Left hindlimb (tissue), 1 donor: Measurements from ENCODE around the gene TPRA1.

Experiments
- DNase-seq: peaks from one replicate; pipeline ENCODE4 v3.0.0-alpha.2; 2018

TPRA1 gene

DNA sequence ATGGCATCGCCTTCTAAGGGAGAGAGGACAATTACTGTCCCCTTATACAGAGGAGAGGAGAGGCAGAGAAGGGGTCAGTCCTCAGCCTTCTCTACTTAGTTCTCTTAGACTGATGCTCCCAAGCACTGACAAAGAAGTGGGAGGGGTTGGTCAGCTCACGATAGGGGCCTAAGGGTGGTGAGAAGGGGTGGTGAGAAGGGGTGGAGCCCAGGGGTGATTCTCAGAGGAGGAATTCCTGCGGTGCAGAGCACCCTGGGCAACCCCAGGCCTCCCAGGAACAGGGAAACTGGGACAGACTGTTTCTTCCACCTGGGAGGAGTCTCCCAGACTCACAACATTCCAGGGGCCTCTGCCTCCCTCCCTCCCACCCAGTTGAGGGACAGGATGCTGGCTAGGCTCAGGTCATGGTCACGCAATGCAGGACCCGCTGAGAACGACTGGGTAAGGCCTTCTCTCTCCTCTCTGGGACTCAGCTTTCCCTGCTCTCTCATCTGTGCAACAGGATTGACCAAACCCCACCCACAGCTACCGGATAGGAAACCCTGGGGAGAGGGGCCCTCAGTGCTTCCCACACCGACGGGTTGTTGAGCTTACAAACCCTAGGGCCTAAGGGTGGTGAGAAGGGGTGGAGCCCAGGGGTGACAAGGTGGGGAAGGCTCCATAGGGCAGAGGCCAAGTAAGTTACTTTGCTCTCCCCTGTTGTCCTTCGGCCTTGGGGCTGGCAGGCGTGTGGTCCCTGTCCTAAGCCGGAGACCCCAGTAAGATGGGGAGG is 1.5 kb downstream of the TPRA1 start:
- no peak for DNase-seq

DNA sequence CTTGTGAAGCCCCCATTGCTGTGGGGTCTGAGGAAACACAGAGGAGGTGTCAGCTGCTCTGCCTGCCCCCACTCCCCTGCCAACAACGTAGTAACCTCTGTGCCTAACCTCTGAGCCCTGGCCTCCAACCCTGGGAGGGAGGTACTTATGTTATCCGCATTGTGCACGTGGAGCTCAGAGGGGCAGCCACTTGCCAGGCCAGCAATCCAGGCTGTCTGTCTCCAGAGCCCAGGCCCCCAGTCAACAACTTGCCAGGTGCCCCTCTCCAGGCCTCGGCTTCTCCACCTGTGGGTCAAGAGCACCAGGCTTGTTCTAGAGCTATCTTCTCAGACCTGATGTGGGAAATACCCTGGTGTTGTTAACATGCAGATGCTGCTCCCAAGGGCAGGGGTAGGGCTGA is 2.7 kb downstream of the TPRA1 start:
- DNase-seq, result no peak

DNA sequence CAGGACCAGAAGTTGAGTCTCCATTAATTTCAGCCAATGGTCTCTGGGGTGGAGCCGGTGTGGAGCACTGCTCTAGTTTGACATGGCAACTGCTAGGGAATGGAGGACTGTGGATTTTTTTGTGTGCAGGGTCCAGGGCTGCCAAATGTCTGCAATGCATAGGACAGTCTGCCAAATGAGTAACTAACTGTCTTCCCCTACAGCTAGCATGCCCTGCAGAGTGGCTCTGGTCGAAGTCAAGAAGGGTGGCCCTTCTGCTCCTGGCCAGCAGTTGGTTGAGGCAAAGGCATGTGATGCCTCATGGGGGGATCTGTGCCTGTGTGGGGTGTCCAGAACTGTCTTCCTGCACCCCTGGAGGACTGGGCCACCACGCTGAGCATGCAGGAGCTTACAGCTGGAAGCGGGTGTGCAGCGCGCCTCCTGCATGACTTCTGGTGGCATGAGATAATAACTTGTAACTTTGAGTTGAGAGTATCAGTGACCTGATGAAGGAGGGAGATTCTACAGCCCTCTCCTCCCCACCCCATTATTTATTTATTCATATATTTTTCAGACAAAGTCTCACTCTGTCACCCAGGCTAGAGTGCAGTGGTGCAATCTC is 4.6 kb downstream of the TPRA1 start:
- DNase-seq, result no peak

DNA sequence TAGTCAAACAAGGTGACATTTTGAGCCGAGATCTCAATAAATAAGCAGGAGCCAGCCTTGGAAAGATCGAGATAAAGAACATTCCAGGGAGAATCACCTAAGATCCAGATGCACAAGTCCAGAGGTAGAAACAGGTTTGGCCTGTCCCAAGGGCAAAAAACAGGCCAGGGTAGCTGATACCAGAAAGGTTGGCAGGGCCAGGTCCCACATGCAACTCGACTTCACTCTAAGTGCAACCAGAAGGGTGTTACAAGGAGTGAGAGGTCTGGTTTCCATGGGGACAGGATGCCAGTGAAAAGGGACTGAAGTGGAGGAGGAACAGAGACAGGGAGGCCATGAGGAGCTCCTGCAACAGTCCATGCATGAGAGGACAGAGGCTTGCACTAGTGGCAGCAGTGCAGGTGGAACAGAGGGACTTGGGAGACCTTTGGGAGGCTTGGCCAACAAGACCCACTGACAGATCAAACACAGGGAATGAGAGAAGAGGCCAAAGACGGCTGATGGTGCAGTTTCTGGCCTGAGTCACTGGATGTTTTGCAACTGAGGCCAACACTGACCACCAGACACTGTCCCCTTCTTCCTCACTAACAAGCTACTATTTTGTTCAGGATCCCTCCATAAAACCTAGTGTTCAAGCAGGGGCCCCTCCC is 5.2 kb downstream of the TPRA1 start:
- no peak for DNase-seq

DNA sequence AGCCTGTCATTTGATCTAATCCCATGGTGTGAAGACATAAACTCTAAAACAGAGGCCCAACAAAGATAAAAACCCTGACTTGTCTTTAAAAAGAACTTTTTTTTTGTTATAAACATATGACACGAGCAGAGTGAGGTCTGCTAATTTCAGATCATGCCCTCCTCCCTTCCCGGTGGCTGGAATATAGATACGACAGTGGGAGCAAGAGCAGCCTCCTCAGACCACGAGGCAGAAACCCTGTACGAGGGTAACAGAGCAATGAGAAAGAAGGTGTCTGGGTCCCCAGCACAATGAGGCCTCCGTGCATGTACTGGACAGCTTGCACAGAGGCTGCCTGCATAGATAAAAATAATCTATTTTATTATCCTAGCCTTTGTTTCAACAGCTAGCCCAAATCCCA is 5.8 kb downstream of the TPRA1 start:
- no peak for DNase-seq

DNA sequence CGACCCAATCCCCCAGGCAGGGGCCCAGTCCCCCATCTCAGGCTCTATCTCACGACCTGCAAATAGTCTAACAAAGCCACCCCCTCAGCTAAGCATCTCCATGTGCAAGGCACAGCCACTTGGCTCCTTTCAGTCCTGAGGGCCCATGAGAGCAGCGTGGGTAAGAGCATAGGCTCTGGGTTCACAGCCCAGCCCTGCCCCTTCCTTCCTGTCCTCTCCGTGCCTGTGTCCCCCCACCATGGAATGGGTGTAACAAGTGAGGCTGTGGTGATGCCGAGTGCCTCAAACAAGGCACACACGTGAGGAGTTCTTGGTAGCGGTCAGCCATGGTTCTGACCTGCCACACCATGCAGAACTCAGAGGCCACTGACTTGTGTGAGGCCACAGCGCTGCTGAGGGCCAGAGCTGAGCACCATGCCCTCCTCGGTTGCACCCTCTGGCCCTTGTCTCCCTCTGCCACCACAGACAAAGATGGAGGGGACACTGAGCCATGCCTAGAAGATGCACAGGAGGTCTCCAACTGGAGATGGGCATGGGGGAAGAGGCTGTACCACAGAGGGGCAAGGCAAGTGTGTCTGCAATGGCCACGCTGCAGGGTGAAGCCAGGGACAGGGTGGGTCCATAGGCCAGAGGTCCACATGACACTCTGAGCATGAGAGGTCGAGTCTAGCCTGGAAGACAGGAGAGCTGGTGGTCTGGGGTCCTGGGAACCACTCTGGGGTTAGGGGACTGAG is 10.0 kb downstream of the TPRA1 start:
- DNase-seq, result no peak

DNA sequence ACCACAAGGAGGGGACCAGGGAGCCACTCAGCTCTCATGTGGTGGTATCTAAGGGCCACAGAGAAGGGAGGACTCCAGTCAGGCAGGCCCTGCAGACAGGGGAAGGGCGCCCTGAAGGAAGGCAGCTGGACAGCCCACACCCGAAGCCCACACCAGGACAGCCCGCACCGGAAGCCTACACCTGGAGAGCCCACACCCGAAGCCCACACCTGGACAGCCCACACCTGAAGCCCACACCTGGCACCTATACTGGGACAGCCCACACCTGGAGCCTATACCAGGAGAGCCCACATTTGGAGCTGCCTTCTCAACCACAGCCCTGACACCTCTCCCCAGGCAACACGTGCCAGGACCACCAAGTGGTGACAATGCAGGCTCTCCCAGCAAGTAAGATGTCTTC is 11.7 kb downstream of the TPRA1 start:
- no peak for DNase-seq

DNA sequence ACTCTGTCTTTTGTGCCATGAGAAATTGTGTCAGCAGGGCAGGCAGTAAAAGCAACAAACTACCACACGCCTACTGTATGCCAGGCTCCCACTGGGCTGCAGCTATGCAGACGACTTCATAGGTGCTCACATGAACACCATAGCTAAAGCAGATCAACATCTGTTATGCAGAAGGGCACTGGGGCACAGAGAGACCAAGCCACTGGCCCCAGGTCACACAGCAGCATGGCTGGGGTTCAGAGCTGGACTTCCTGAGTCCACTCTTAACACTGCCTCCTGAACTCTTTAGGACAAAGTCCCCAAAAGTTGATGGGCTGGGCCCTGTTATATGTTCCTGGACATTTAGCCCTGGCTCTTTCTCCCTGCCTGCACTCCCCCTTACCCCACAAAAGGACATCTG is 12.4 kb downstream of the TPRA1 start:
- no peak for DNase-seq

DNA sequence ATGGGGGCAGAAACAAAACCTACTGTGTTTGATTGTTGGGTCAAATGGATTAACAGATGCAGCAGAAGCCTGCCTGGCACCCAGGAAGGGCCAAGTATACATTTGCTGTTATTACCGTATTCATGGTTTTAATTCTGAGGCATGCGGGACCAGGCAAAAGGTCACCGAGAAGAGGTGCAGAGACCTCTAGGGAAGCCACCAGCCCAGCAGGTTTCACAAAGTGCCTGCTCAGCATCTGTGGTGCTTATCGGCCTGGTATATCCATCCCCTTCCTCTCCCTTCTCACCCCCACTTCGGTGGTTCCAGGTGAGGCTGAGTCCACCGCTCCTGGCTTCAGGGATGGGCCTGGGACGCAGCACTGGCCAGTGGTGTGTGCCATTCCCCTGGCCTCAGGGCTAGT is 13.1 kb downstream of the TPRA1 start:
- no peak for DNase-seq

DNA sequence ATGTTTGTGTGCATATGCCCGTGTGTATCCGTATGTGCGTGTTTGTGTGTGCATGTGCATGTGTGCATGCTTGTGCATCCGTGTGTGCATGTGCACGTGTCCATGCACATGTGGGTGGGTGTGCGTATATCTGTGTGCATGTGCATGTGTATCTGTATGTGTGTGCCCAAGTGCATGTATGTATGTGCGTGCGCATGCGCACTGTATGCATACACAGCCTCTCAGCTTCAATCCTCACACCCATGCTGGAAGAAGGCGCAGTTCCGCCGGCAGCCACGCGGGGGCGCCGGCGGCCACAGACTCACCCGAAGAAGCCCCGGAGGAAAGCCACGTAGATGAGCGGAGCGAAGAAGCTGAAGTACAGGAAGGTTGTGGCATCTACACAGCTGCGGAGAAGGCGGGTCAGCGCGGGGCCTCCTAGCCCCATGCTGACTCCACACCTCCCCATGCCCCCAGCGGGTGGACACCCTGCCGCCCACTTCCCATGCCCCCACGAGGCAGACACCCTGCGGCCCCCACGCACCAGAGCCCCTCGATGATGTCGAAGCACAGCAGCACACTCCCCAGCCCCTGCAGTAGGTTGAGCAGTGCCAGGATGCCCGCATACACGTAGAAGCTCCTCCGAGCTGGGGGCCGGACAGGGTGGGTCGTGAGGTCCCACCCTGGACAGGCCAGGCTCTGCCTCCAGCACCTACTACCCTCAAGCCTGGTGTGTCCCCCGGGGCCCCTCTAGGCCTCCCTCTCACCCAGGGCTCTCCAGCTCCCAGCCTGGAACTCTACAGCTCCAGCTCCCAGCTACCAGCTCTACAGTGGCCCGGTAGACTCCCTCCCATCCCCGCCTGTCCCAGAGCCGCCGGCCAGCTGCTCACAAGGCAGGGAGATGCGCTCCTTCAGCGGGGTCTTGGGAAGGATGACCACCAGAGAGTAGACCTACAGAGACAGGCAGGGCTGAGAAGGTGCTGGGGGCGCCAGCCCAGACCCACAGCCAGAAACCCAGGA is 15.4 kb downstream of the TPRA1 start:
- DNase-seq, result peak; percentile 93

DNA sequence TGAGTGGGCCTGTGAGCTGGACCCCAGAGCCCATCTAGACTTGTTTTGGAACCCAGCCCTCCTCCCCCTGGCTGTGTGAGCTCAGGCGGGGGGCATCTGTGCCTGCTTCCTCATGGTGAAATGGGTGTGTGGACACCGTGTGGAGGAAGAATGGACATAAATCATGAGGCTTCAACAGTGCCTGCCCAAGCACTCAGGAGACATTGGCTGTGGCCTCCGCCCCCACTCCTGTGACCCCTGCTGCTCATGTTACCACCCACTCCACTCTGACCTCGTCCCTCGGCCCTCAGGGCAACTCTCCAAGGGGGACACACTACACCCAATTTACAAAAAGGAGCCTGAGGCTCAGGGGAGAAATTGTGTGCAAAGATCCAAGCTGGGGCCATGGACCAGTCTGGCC is 16.6 kb downstream of the TPRA1 start:
- DNase-seq, result no peak

DNA sequence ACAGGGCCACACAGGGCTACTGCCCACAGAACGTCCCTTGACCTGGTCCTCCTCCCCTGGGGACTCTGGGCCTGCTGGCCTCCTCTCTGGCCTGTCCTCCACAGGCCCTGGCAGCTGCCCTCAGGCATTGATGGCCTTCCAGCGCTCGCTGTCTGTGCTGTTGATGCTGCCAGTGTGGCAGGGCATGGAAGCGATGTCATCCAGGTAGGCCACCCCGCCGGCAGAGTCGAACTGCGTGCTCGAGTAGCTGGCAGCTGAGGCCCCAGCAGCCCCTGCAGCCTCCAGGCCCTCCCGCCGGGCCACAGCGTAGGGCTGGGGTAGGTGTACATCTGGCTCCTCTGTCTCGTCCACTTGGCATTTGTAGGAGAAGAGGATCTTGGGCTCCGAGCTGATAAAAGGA is 17.1 kb downstream of the TPRA1 start:
- no peak for DNase-seq

DNA sequence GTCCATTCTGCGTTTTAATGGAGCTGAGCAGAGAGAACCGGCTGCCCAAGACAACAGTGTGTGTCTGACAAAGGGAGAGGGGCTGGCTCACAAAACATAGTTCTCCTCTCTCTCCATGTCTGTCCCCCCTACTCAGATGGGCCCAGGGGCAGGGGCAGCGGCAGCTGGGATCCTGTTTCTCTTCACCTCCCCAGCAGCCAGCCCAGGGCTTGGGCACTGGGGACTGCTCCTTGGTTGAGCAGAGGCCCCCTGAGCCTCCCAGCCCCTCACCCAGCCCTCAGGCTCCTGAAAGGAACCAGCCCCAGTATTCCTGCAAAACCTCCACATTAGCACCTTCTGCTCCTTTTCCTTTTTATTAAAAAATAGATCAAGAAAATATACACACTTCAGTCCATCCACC is 17.8 kb downstream of the TPRA1 start:
- DNase-seq, result no peak

DNA sequence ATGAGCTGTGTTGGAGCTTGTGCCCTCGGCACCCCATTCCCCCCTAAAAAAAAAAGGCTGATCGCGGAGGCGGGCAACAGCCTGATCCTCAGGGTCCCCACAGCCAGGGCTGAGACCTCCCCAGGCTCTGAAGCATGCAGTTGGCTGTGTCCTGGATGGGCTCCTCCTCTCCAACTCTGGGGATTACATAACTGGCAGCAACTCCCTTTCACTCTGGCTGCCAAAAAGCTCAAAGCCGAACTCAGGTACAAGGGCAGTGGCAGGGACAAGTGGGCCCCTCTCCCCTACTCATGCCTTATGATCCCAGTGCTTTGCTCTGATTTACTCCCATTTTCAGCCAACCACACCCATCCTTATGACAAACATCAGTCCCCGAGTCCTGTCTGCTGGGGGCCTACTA is 18.3 kb downstream of the TPRA1 start:
- no peak for DNase-seq

DNA sequence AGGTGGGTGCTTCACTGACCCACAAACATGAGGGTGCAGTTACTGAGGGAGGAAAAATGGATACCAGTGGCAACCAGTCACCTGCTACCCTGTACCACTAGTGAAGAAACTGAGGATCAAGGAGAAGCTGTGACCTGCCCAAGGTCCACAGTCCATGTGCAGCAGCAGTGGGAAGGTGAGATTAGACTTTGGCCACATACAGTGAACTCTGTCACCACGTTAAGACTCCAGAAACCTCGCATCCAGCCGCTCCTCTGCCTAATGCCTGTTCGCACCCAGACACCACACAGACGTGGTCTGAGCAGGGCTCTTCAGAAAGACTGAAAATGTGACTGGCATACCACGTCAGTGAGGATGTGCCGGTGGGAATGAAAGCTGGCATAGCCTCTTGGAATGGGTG is 20.0 kb downstream of the TPRA1 start:
- DNase-seq, result no peak

DNA sequence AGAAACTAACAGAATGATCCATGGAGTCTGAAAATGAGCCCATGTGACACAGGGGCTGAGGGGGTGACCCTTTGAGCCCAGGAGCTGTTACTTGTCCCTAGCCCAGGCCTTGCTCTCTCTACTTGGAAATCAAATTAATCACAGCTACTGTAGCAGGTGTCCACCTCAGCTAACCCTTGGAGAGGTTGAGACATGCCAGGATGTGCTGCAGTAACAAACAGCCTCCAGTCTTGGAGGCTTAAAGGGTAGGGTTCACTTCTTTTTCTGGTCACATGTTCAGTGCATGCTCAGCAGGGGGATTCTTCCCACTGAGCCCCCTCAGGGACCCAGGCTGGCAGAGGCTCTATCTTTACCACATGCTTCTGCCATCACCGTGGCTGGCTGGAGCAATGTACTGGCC is 21.4 kb downstream of the TPRA1 start:
- DNase-seq, result no peak

DNA sequence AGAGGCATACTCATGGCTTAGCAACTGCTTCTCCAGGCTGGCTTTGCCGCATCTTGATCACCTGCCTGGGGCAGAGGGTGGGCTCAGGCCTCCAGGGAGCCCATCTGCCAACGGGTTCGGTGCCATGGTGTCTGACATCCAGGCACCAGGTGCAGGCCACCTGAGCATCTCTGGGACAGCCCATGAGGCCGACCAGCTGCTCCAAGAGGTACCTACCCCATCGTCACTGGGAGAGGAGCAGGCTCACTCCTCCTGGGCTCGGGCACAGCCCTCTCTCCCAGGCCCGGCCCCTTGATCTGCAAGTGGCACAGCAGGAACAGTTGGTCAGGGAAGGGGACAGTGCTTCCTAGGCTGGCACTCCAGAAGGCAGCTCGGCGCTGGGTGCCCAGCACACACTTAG is 21.9 kb downstream of the TPRA1 start:
- DNase-seq, result no peak

DNA sequence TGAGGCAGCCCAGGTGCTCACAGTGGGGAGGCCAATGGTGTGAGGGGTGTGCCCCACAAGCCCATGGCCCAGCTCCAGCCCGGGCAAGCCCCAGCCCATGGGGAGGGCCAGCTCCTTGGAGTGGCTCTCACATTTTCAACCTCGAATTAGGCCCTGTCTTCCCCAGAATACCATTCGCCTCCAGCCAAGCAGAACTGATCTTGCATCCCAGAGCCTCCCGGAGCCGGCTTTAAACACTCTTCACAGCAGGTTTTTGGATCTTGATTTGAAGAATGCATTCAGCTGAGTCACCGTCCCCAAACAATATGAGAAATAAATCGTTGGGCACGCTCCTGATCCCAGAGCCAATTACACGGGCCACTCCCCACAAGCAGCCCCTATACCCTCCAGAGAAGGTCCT is 23.7 kb downstream of the TPRA1 start:
- DNase-seq, result no peak

DNA sequence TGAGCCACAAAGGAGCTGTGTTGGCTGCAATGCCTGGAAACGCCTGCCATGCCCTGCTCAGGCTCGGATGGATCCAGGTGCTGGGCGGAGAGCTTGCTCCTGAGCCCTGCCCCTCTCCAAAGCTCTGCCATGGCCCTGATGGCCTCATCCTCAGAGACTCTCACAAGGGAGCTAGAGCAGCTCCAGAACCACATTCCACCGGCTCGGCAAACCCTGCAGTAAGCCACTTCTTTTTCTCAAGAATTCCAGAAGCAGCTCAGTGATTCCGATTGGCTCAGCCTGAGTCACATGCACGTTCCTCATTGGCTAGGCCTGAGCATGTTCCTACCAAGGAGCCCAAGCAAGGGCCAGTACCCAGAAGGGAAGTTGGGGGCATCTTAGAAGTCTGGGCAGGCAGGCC is 24.8 kb downstream of the TPRA1 start:
- no peak for DNase-seq

DNA sequence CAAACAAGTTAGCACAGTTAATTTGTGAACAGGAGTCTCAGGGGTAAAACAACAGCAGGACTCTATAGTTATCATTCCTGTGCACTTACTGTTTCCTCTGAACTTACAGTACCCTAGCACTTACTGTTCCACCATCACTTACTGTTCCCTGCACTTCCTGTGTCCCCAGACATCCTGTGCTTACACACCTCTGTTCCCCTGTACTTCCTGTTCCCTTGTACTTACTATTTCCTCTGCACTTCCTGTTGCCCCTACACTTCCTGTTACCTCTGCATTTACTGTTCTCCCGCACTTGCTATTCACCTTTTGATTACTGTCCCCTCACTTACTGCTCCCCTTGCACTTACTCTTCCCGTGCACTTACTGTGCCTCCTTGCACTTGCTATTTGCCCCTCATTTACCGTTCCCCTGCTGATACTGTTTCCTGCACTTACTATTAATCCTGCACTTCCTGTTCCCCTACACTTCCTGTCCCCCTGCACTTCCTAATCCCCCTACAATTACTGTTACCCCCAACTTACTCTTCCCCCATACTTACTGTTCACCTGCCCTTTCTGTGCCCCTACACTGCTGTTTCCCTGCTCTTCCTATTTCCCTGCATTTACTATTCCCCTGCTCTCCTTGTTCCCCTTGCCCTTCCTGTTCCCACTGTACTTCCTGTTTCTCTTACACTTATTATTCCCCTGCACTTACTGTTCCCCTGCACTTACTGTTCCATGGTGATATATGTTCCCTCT is 30.3 kb downstream of the TPRA1 start:
- DNase-seq, result no peak

DNA sequence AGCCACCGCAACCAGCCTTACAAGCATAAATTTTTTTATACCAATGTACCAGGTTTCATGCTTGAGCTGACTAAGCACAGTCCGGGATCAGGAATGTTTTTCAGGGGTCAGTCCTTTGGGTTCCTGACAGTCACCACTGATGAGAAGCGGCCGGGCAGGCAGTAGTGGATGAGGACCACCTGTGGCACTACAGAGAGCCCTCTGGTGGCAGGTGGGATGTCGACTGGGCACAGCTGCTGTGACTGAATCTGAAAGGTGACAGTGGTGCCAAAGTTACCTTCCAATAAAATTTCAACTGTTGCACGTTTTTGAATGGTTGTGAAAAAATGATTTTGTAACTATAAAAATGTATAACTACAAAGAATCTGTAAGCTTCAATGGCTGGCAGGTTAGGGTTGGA is 34.0 kb downstream of the TPRA1 start:
- DNase-seq, result no peak

DNA sequence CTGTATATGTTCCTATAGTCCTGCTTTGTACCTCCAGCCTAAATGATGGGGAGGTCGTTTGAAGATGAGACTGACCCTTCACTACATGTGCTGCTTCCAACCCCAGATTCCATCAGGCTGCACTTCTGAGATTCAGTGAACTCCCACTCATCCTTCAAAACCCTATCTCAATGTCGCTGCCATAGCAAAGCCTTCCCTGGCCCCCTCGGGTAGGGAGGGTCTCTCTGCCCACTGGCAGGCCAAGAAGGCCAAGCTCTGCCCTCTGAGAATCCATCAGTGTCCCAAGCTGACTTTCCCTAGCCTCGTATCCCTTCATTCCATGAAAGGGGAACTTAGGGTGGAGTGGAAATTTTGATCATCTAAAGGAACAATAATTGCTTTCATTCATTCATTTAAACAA is 35.4 kb downstream of the TPRA1 start:
- DNase-seq, result no peak
